GM20000 (cell line): ENCODE data around the gene THYN1.

Experiments
- DNase-seq: peaks from one replicate; pipeline ENCODE4 v3.0.0; 2012; ENCODE audit warnings: low spot score
- CTCF ChIP-seq: IDR thresholded peaks from 2 replicates; pipeline ENCODE4 v1.5.1; 2012; ENCODE audit warnings: mild to moderate bottlenecking, control low read depth; ENCODE audit errors: extremely low read depth, missing control alignments

THYN1 gene

DNA sequence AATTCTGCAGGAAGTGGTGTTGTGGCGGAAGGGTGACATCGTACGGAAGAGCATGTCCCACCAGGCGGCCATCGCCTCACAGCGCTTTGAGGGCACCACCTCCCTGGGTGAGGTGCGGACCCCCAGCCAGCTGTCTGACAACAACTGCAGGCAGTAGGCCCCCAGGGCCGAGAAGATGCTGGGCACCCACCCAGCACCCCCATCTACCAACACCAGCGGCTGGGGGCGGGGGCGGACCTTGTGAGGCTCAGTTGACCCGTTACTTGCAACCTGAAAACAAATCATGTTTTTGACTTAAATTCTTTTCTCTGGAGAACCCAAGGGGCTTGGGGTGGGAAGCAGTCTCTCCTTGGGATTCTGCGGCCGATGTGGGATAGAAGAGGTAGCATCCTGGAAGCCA lies 7.7 kb downstream of the THYN1 start:
- DNase-seq, result no peak
- TF ChIP-seq CTCF, result no peak

GRCh38 chr11:134244593-134244992 lies 8.6 kb downstream of the THYN1 start:
- peak; percentile 39 for DNase-seq
- peak; percentile 44 for TF ChIP-seq CTCF

GRCh38 chr11:134243913-134244312 lies 9.2 kb downstream of the THYN1 start:
- no peak for TF ChIP-seq CTCF
- no peak for DNase-seq

DNA sequence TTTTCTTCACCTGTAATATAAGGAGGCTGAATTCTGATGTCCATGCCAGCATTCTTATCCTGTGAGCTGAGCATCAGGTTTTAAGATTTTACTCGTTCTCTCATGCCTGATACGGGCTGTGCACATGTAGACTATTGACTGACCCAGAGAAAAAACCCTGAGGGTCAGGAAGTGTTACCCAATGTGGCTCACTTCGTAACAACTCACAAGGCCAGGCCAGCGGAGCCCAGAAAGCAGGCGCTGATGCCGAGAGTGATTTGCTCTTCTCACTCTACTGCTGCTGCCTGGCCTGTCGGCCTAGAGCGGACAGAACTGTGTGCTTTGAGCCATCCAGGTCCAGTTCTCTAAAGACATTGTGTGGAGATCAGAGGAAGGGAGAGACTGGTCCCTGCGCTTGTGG lies 10.8 kb downstream of the THYN1 start:
- no peak for TF ChIP-seq CTCF
- no peak for DNase-seq

GRCh38 chr11:134240592-134240991 lies 12.6 kb downstream of the THYN1 start:
- no peak for TF ChIP-seq CTCF
- DNase-seq, result no peak

- no peak for DNase-seq
- no peak for TF ChIP-seq CTCF
Measured at GRCh38 chr11:134238956-134239355, 14.2 kb downstream of the THYN1 start.

GRCh38 chr11:134237557-134237922 lies 15.6 kb downstream of the THYN1 start:
- DNase-seq, result no peak
- no peak for TF ChIP-seq CTCF
